Activated CD4-positive, alpha-beta T cell treated with anti-CD3 and anti-CD28 coated beads, Interleukin-2, amount 10 ng/mL, durations not matched to agents 24 days and 14 days (primary cell): ENCODE measurements around the gene TMPRSS2. TPM values are rescaled to one million over a fixed set of nuclear protein-coding genes. Genes with fewer than 3 reads are reported as not detected.
A peak's percentile ranks its signal among the peaks of the same experiment; 100 is the strongest.

Source experiments
- DNase-seq: peaks from one replicate; pipeline ENCODE4 v3.0.0; 2022
- H3K27ac Mint-ChIP-seq: one replicate; pipeline ENCODE4 v1.8.0; 2022; ENCODE audit warnings: mild to moderate bottlenecking, mixed read lengths
- H3K27me3 Mint-ChIP-seq: one replicate; pipeline ENCODE4 v1.8.0; 2022; ENCODE audit warnings: mixed read lengths
- H3K36me3 Mint-ChIP-seq: one replicate; pipeline ENCODE4 v1.8.0; 2022; ENCODE audit warnings: low read depth, mild to moderate bottlenecking, mixed read lengths
- H3K4me1 Mint-ChIP-seq: one replicate; pipeline ENCODE4 v1.8.0; 2021; ENCODE audit warnings: mixed read lengths
- H3K4me3 Mint-ChIP-seq: one replicate; pipeline ENCODE4 v1.8.0; 2022; ENCODE audit warnings: mild to moderate bottlenecking, moderate library complexity, mixed read lengths
- H3K9me3 Mint-ChIP-seq: one replicate; pipeline ENCODE4 v1.8.0; 2021; ENCODE audit warnings: mixed read lengths
- intact Hi-C: fragments of 100-400 bp; cut with micrococcal nuclease; formaldehyde crosslinking; loops from one replicate; pipeline ENCODE4 v1.15.1; 2023
- total RNA-seq: library from RNA; stranded (reverse); gene quantifications from 2 replicates; pipeline ENCODE4 v1.2.3, GENCODE V29; 2022

TMPRSS2 gene
- total RNA-seq, 1 donor from 2014 or later: not detected

GRCh38 chr21:41460578-41461527 is 47.1 kb downstream of the TMPRSS2 start:
- H3K9me3 Mint-ChIP-seq: no peaks in the 10 kb centered on the region
- no peak overlapping the region for H3K27ac Mint-ChIP-seq
- H3K4me3 Mint-ChIP-seq: no peak overlapping the region
- DNase-seq: peak; percentile 83
- intact Hi-C loops: loop anchor here (1.0 kb wide), 1 partner anchor 178 kb away; no protein-coding TSS in a partner anchor
- peaks cover 66% of the 10 kb centered on the region for H3K36me3 Mint-ChIP-seq
- H3K27me3 Mint-ChIP-seq: no peaks in the 10 kb centered on the region
- peaks cover 5% of the 10 kb centered on the region for H3K4me1 Mint-ChIP-seq

- Mint-ChIP-seq H3K27me3 (no peaks in the 10 kb centered on the region), H3K4me1 (peaks cover 10% of the 10 kb centered on the region), H3K36me3 (peaks cover 73% of the 10 kb centered on the region), H3K27ac (peak overlapping the region; percentile 26), H3K4me3 (no peak overlapping the region), H3K9me3 (no peaks in the 10 kb centered on the region)
- intact Hi-C loops: loop anchor here (1.0 kb wide), 1 partner anchor 177 kb away; no protein-coding TSS in a partner anchor
- DNase-seq: no peak
These were observed 47.9 kb downstream of the TMPRSS2 start for GRCh38 chr21:41459884-41460534.

- peaks cover 77% of the 10 kb centered on the region for H3K36me3 Mint-ChIP-seq
- no peak overlapping the region for H3K4me3 Mint-ChIP-seq
- no peaks in the 10 kb centered on the region for H3K27me3 Mint-ChIP-seq
- intact Hi-C loops: no loop called here
- H3K4me1 Mint-ChIP-seq: peaks cover 10% of the 10 kb centered on the region
- no peak overlapping the region for H3K27ac Mint-ChIP-seq
- no peak for DNase-seq
- no peaks in the 10 kb centered on the region for H3K9me3 Mint-ChIP-seq
These were observed 49.4 kb downstream of the TMPRSS2 start for GRCh38 chr21:41458559-41458958.

GRCh38 chr21:41458121-41458520 is 49.8 kb downstream of the TMPRSS2 start:
- no peaks in the 10 kb centered on the region for H3K9me3 Mint-ChIP-seq
- no peak for DNase-seq
- no peaks in the 10 kb centered on the region for H3K27me3 Mint-ChIP-seq
- peaks cover 14% of the 10 kb centered on the region for H3K4me1 Mint-ChIP-seq
- no peak overlapping the region for H3K27ac Mint-ChIP-seq
- H3K4me3 Mint-ChIP-seq: no peak overlapping the region
- intact Hi-C loops: no loop called here
- H3K36me3 Mint-ChIP-seq: peaks cover 78% of the 10 kb centered on the region

- Mint-ChIP-seq H3K27me3 (no peaks in the 10 kb centered on the region), H3K36me3 (peaks cover 84% of the 10 kb centered on the region), H3K4me3 (no peak overlapping the region), H3K27ac (peak overlapping the region; percentile 64), H3K4me1 (peaks cover 19% of the 10 kb centered on the region), H3K9me3 (no peaks in the 10 kb centered on the region)
- no peak for DNase-seq
- intact Hi-C loops: no loop called here
These were observed 54.2 kb downstream of the TMPRSS2 start for GRCh38 chr21:41453761-41454160.

- DNase-seq: no peak
- peaks cover 19% of the 10 kb centered on the region for H3K4me1 Mint-ChIP-seq
- H3K27ac Mint-ChIP-seq: peak overlapping the region; percentile 64
- no peak overlapping the region for H3K4me3 Mint-ChIP-seq
- no peaks in the 10 kb centered on the region for H3K9me3 Mint-ChIP-seq
- peaks cover 85% of the 10 kb centered on the region for H3K36me3 Mint-ChIP-seq
- intact Hi-C loops: no loop called here
- H3K27me3 Mint-ChIP-seq: no peaks in the 10 kb centered on the region
These were observed 54.8 kb downstream of the TMPRSS2 start for GRCh38 chr21:41453198-41453597.

- peaks cover 84% of the 10 kb centered on the region for H3K36me3 Mint-ChIP-seq
These were observed 55.9 kb downstream of the TMPRSS2 start for GRCh38 chr21:41451753-41452676.

GRCh38 chr21:41449613-41450012 is 58.3 kb downstream of the TMPRSS2 start:
- Mint-ChIP-seq H3K4me1 (peaks cover 17% of the 10 kb centered on the region), H3K9me3 (no peaks in the 10 kb centered on the region), H3K27me3 (no peaks in the 10 kb centered on the region), H3K36me3 (peaks cover 88% of the 10 kb centered on the region), H3K4me3 (no peak overlapping the region), H3K27ac (no peak overlapping the region)
- no peak for DNase-seq
- intact Hi-C loops: no loop called here

More at GRCh38 chr21:41451753-41452676, 55.9 kb downstream of the TMPRSS2 start:
- Mint-ChIP-seq H3K9me3 (no peaks in the 10 kb centered on the region), H3K4me1 (peaks cover 21% of the 10 kb centered on the region), H3K27me3 (no peaks in the 10 kb centered on the region), H3K4me3 (no peak overlapping the region), H3K27ac (no peak overlapping the region)
- no peak for DNase-seq
- intact Hi-C loops: no loop called here

GRCh38 chr21:41447356-41447755 is 60.6 kb downstream of the TMPRSS2 start:
- Mint-ChIP-seq H3K4me1 (peaks cover 15% of the 10 kb centered on the region), H3K27ac (peak overlapping the region; percentile 64), H3K4me3 (no peak overlapping the region), H3K36me3 (peaks cover 84% of the 10 kb centered on the region), H3K27me3 (no peaks in the 10 kb centered on the region), H3K9me3 (no peaks in the 10 kb centered on the region)
- intact Hi-C loops: no loop called here
- no peak for DNase-seq

- H3K27ac Mint-ChIP-seq: peak overlapping the region; percentile 20
These were observed 61.4 kb downstream of the TMPRSS2 start for GRCh38 chr21:41446586-41446985.

GRCh38 chr21:41445465-41445862 is 62.5 kb downstream of the TMPRSS2 start:
- Mint-ChIP-seq H3K9me3 (no peaks in the 10 kb centered on the region), H3K27ac (peak overlapping the region; percentile 51)

More at GRCh38 chr21:41446586-41446985, 61.4 kb downstream of the TMPRSS2 start:
- Mint-ChIP-seq H3K36me3 (peaks cover 83% of the 10 kb centered on the region), H3K27me3 (no peaks in the 10 kb centered on the region), H3K4me3 (no peak overlapping the region), H3K4me1 (peaks cover 17% of the 10 kb centered on the region), H3K9me3 (no peaks in the 10 kb centered on the region)
- intact Hi-C loops: no loop called here
- no peak for DNase-seq

GRCh38 chr21:41444703-41445464 is 63.1 kb downstream of the TMPRSS2 start:
- Mint-ChIP-seq H3K4me3 (no peak overlapping the region), H3K4me1 (peaks cover 20% of the 10 kb centered on the region), H3K27ac (peak overlapping the region; percentile 51), H3K27me3 (no peaks in the 10 kb centered on the region), H3K36me3 (peaks cover 81% of the 10 kb centered on the region), H3K9me3 (no peaks in the 10 kb centered on the region)
- intact Hi-C loops: no loop called here
- DNase-seq: no peak

More at GRCh38 chr21:41445465-41445862, 62.5 kb downstream of the TMPRSS2 start:
- no peak for DNase-seq
- peaks cover 82% of the 10 kb centered on the region for H3K36me3 Mint-ChIP-seq
- H3K27me3 Mint-ChIP-seq: no peaks in the 10 kb centered on the region
- intact Hi-C loops: no loop called here
- no peak overlapping the region for H3K4me3 Mint-ChIP-seq
- H3K4me1 Mint-ChIP-seq: peaks cover 21% of the 10 kb centered on the region

- H3K4me1 Mint-ChIP-seq: peaks cover 24% of the 10 kb centered on the region
- intact Hi-C loops: no loop called here
- H3K4me3 Mint-ChIP-seq: no peak overlapping the region
- no peaks in the 10 kb centered on the region for H3K27me3 Mint-ChIP-seq
- H3K9me3 Mint-ChIP-seq: no peaks in the 10 kb centered on the region
- DNase-seq: no peak
- H3K36me3 Mint-ChIP-seq: peaks cover 82% of the 10 kb centered on the region
- H3K27ac Mint-ChIP-seq: no peak overlapping the region
These were observed 64.4 kb downstream of the TMPRSS2 start for GRCh38 chr21:41443562-41443961.
